Endothelial cell of umbilical vein (primary cell): ENCODE results near the gene NRBP1. TPM values are rescaled to one million over a fixed set of nuclear protein-coding genes. Genes with fewer than 3 reads are reported as not detected.

ENCODE experiments used
- BruUV-seq: library from RNA; stranded (reverse); fragments of 400-500 nt; replicated peaks from 2 replicates; lab custom pipeline; 2021; lab: Mats Ljungman, UMichigan
- CTCF ChIA-PET: fragments of 300-600, 350-600 bp; sonication (Branson Sonifier 250); formaldehyde crosslinking; loops from one replicate; lab custom pipeline; 2021; ENCODE audit warnings: antibody characterized with exemption, inconsistent platforms; lab: Charles Lee
- POLR2A ChIA-PET: fragments of 300-600, 350-600 bp; sonication (Branson Sonifier 250); formaldehyde crosslinking; loops from one replicate; lab custom pipeline; 2021; ENCODE audit warnings: antibody characterized with exemption, inconsistent platforms; lab: Charles Lee
- DNase-seq: peaks from one replicate; pipeline ENCODE4 v3.0.0-alpha.2; 2011; ENCODE audit warnings: low read depth, low spot score
- FAIRE-seq: peaks from 2 replicates; lab custom pipeline; 2011; peaks lifted over from hg19 to GRCh38; lab: Jason Lieb, UNC
- H2AFZ ChIP-seq: 2 replicates; pipeline ENCODE4 v1.6.0; 2012; ENCODE audit warnings: low read depth, low read length, control low read depth, inconsistent platforms
- H3K27ac ChIP-seq: 2 replicates; pipeline ENCODE4 v1.5.1; 2011; ENCODE audit warnings: low read depth, mild to moderate bottlenecking, control low read depth, low read length, moderate library complexity; ENCODE audit not compliant: insufficient read depth
- H3K27me3 ChIP-seq, 2 experiments: 2 replicates each; pipeline versions ENCODE4 v1.6.0 to v1.6.1; 2011; ENCODE audit warnings: low read length in 2 of 2, mixed read lengths in 1 of 2; ENCODE audit not compliant: control insufficient read depth in 2 of 2, insufficient read depth in 2 of 2
- H3K36me3 ChIP-seq, 2 experiments: 2 replicates in 1 of 2; 3 replicates in 1 of 2; pipeline ENCODE4 v1.5.1; 2011; ENCODE audit warnings: low read length in 2 of 2, mild to moderate bottlenecking in 1 of 2, moderate library complexity in 1 of 2; ENCODE audit not compliant: control insufficient read depth in 2 of 2, insufficient read depth in 2 of 2; ENCODE audit errors: extremely low read depth in 1 of 2
- H3K4me1 ChIP-seq: 3 replicates; pipeline ENCODE4 v1.5.1; 2011; ENCODE audit warnings: mild to moderate bottlenecking, low read length; ENCODE audit not compliant: control insufficient read depth, insufficient read depth; ENCODE audit errors: extremely low read depth
- H3K4me2 ChIP-seq: 2 replicates; pipeline ENCODE4 v1.6.1; 2011; ENCODE audit warnings: low read length, control low read depth, mixed read lengths; ENCODE audit not compliant: insufficient read depth
- H3K4me3 ChIP-seq, 3 experiments: fragments of 200-600 bp in 1 of 3; sonication (generic), shearing (Covaris generic) in 1 of 3; replicated peaks in 1 of 3; 2 replicates each; pipeline ENCODE4 v1.5.1; 2011 to 2016; ENCODE audit warnings: control low read depth in 3 of 3, low read length in 3 of 3, mild to moderate bottlenecking in 2 of 3, inconsistent platforms in 1 of 3, low read depth in 1 of 3, moderate library complexity in 1 of 3; ENCODE audit not compliant: insufficient read depth in 1 of 3
- H3K79me2 ChIP-seq: 2 replicates; pipeline ENCODE4 v1.6.0; 2012; ENCODE audit warnings: low read length, inconsistent platforms; ENCODE audit not compliant: control insufficient read depth, insufficient read depth
- H3K9ac ChIP-seq: replicated peaks from 2 replicates; pipeline ENCODE3; 2011; ENCODE audit warnings: low read length, control low read depth; ENCODE audit not compliant: insufficient read depth; ENCODE audit errors: extremely low read depth
- H3K9me1 ChIP-seq: replicated peaks from 3 replicates; pipeline ENCODE4 v1.6.0; 2011; ENCODE audit warnings: mild to moderate bottlenecking, low read length; ENCODE audit not compliant: control insufficient read depth, insufficient read depth; ENCODE audit errors: extremely low read depth
- H3K9me3 ChIP-seq: replicated peaks from 2 replicates; pipeline ENCODE4 v1.5.1; 2012; ENCODE audit warnings: low read length, inconsistent platforms; ENCODE audit not compliant: control insufficient read depth, insufficient read depth
- H4K20me1 ChIP-seq: replicated peaks from 2 replicates; pipeline ENCODE3; 2011; ENCODE audit warnings: mild to moderate bottlenecking, low read length; ENCODE audit not compliant: control insufficient read depth, insufficient read depth; ENCODE audit errors: extremely low read depth
- CTCF ChIP-seq, 2 donors: IDR thresholded peaks; 1 replicate in 1 of 2; 2 replicates in 1 of 2; pipeline ENCODE4 v1.5.1; 2011; ENCODE audit warnings: low read length in 2 of 2, mild to moderate bottlenecking in 2 of 2, moderate library complexity in 2 of 2, control low read depth in 1 of 2, inconsistent platforms in 1 of 2, low read depth in 1 of 2; ENCODE audit not compliant: insufficient read depth in 1 of 2; ENCODE audit errors: extremely low read depth in 1 of 2
- EZH2 ChIP-seq: IDR thresholded peaks from 2 replicates; pipeline ENCODE4 v1.6.1; 2012; ENCODE audit warnings: borderline replicate concordance, low read depth, mild to moderate bottlenecking, moderate library complexity, low read length, inconsistent platforms; ENCODE audit not compliant: severe bottlenecking
- FOS ChIP-seq: IDR thresholded peaks from 2 replicates; pipeline ENCODE4 v1.6.1; 2011; ENCODE audit warnings: mild to moderate bottlenecking, low read length, moderate library complexity, borderline replicate concordance; ENCODE audit not compliant: insufficient read depth
- GATA2 ChIP-seq: IDR thresholded peaks from 2 replicates; pipeline ENCODE4 v1.7.0; 2011; ENCODE audit warnings: low read depth, mild to moderate bottlenecking, moderate library complexity, mixed read lengths, low read length; ENCODE audit not compliant: insufficient read length, insufficient read depth
- JUN ChIP-seq: IDR thresholded peaks from 2 replicates; pipeline ENCODE4 v1.6.1; 2011; ENCODE audit warnings: borderline replicate concordance, low read depth; ENCODE audit not compliant: insufficient read length, insufficient read depth
- MAX ChIP-seq: IDR thresholded peaks from 2 replicates; pipeline ENCODE4 v1.6.1; 2011; ENCODE audit not compliant: insufficient read depth, insufficient read length
- MYC ChIP-seq: IDR thresholded peaks from one replicate; pipeline ENCODE4 v1.6.1; 2011; ENCODE audit warnings: mild to moderate bottlenecking, low read depth, low read length
- POLR2A ChIP-seq: IDR thresholded peaks from 2 replicates; pipeline ENCODE4 v1.6.1; 2012; ENCODE audit warnings: low read depth, mild to moderate bottlenecking, control low read depth, low read length
- dilution Hi-C: fragments of 300-500 bp; cut with MboI; formaldehyde crosslinking; loops from one replicate; pipeline ENCODE4 v1.15.0; 2019; ENCODE audit warnings: low sequenced_read_pairs; ENCODE audit not compliant: extremely low pct_ligation_motif_present
- intact Hi-C: fragments of 100-400 bp; cut with micrococcal nuclease; formaldehyde crosslinking; loops from one replicate; pipeline ENCODE4 v1.10.0; 2022
- polyA plus RNA-seq, 4 experiments: library from polyadenylated mRNA; depleted of rRNA in 3 of 4; stranded (reverse) in 3 of 4; unstranded in 1 of 4; fragments of >200 nt; gene quantifications; 2 replicates each; pipeline versions ENCODE4 v1.2.1 to v1.2.3, GENCODE V29; 2011 to 2012; ENCODE audit warnings: missing spikeins in 1 of 4
- total RNA-seq: library from RNA; stranded (reverse); gene quantifications from 2 replicates; pipeline ENCODE4 v1.2.3, GENCODE V29; 2021

NRBP1 gene
- total and polyA plus RNA-seq, 2 donors (not counting 3 experiments of a cell fraction or from before 2014, with no cell fraction given): 130 to 169 TPM

- no peaks in the 10 kb centered on the region for H3K9me1 ChIP-seq
- H3K4me2 ChIP-seq: no peak overlapping the region
- intact Hi-C loops: no loop called here
- no peaks in the 10 kb centered on the region for H3K4me1 ChIP-seq
- dilution Hi-C loops: no loop called here
- no peak overlapping the region for H2AFZ ChIP-seq
- DNase-seq: no peak
- H3K9me3 ChIP-seq: no peaks in the 10 kb centered on the region
- H3K4me3 ChIP-seq: no peak overlapping the region
- no peaks in the 10 kb centered on the region for H3K79me2 ChIP-seq
- TF ChIP-seq FOS: no peak
- TF ChIP-seq MYC: no peak
- no peak for TF ChIP-seq JUN
- TF ChIP-seq MAX: no peak
- no peak for TF ChIP-seq POLR2A
- no peak for TF ChIP-seq GATA2
- TF ChIP-seq CTCF (IDR thresholded peaks at IDR 0.05; ENCODE audit: extremely low read depth in 1 of 2, insufficient read depth in 1 of 2, low read depth in 1 of 2, low read length in 2 of 2): no peak
- no peak for TF ChIP-seq EZH2
- peaks cover 13 to 43% of the 10 kb centered on the region in 2 experiments for H3K36me3 ChIP-seq
- H3K27me3 ChIP-seq: no peaks in the 10 kb centered on the region
- ChIA-PET CTCF (interaction anchor here (1.6 kb wide), 1 partner anchor 14 kb away, joined by 5 read pairs; no protein-coding TSS in a partner anchor), POLR2A (no interaction called here)
- BruUV-seq: no TSS peak
- no peak overlapping the region for H3K9ac ChIP-seq
- H3K27ac ChIP-seq: no peak overlapping the region
- FAIRE-seq: no peak
- H4K20me1 ChIP-seq: no peaks in the 10 kb centered on the region
Observed at GRCh38 chr2:27442920-27443282, 14.5 kb downstream of the NRBP1 start.
